HG02571 (cell line): ENCODE data around the gene CEP164.
"Not testable (repeated sequence)": the region's sequence is repeated elsewhere in the genome, so short reads cannot be mapped to it uniquely, and the experiment has no call there.

ENCODE experiments used
- ATAC-seq: cut with Tn5 transposase; IDR thresholded peaks from one replicate; pipeline ENCODE4 v1.9.1; 2021; ENCODE audit warnings: mild to moderate bottlenecking, moderate library complexity; ENCODE audit not compliant: unreplicated experiment

Gene CEP164

DNA sequence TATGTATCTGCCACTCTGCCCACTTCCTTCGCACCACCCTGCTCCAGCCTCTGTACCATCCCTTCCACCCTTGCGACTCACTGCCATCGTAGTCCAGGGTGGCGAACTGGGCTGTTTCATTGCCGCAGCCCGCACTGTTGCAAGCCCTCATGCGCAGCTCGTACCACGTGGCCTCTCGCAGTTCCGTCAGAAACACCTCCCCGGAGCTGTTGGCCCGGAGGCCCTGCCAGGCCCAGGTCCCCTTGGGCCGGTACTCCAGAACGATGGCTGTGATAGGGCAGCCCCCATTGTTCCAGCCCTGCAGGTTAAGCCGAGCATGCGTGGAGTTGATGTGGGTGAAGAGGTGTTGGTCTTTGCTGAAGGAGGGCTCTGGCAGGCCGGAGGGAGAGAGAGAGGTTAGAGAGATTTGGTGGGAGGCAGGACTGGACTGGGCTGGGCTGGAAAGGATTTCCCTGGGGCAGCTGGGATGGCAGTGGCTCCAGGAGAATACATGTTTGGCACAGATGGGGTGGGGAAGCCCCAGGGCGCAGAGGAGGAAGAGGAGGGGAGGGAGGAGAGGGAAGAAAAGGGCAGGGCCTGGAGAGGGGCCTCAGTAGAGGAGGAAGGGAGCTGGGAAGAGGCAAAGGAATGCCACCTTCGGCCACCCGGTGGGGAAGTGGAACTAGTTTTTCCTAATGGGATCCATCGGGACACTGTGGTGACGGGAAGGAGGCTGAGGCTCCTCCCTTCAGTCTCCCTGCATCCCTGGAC is 109.6 kb downstream of the CEP164 start:
- ATAC-seq = no peak

DNA sequence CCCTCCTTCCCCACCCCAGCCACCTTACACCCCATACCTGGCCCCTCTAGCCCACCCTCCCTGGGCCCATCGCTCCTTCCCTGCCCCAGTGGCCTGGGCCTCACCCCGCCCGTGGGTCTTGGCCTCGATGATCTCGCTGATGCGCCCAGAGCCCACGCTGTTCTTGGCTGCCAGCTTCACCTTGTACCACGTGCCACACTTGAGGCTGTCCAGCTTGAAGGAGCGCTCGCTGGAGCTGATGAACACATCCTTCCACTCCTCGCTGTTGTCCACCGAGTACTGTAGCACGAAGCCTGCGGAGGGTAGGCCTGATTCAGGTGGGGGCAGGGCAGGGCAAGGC is 110.1 kb downstream of the CEP164 start:
- no peak for ATAC-seq

DNA sequence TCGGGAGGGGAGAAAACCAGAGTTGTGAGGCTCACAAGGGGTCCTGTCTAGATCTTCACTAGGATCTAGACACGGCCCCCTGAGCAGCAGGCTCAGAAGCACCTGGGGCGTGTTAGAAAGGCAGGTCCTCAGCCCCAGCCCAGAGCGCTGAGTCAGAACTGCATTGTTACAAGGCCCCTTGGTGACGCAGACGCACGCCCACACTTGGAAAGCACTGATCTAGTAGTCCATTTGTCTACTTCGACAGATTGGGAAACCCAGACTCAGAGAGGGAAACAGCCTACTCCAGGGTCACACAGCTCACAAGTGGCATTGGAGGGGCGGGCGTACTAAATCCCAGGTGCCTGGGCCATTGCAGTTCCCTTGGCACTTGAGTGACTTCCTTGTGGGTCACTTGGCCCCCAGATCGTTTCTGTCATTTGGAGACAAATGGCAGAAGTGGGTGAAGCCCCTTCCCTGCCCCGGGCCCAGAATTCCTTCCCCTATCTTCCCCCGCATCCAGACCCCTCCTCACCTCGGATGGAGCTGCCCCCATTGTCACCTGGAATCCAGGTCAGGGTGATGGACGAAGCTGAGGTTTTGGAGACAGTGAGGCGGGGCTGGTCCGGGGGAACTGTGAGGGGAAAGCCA is 110.8 kb downstream of the CEP164 start:
- no peak for ATAC-seq

DNA sequence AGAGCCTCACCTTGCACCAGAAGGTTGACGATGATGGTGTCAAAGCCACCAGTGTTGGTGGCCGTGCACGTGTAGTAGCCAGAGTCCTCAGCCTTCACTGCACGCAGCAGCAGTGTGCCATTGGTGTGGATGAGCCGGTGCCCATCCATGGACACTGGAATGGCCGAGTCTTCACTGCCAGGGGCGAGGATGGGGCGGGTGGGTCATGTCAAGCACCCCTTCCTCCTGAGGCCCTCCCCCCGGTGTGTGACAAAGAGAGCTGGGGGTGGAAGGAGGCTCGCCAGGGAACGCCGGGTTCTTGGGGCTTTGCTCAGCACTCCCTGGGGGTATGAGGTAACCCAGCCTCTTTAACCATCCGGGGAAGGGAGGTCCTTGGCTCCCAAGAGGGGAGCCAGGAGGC is 111.6 kb downstream of the CEP164 start:
- ATAC-seq = no peak

GRCh38 chr11:117440258-117440657 is 112.6 kb downstream of the CEP164 start:
- no peak for ATAC-seq

DNA sequence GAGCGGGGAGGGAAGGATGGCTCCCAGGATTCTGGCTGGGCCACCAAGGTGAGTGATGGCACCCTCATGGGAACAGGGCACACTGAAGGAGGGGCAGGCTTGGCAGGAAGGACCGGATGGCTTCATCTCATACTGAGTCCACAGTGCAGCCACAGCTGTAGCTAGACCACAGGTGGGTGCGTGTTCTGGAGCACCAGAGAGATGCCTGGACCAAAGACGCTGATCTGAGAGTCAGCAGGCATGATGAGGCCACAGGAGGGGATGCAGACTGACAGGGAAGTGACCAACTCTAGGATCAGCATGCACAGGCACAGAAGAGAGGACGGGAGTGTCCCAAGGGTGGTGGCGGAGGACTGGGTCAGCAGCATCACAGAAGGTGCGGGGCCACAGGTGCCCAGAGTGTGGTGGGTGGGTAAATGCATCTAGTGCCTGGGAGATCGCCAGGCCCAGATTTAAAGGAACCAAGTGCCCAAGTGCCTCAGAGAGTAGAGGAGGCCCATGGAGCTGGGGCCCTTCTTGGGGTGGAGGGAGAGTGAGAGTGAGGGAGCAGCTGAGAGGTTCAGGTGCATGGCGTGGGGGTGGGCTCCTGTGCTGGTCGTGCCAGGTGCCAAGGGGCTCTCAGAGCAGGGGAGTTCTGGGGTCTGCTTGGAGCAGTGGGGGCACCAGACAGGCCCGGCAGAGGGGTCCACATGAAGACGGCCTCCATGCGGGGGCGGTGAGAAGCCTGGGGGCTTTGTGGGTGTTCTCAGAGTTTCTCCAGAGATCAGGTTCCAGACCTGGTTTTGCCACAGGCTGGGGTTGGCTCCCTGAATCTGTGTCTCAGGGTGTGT is 113.7 kb downstream of the CEP164 start:
- ATAC-seq = no peak

DNA sequence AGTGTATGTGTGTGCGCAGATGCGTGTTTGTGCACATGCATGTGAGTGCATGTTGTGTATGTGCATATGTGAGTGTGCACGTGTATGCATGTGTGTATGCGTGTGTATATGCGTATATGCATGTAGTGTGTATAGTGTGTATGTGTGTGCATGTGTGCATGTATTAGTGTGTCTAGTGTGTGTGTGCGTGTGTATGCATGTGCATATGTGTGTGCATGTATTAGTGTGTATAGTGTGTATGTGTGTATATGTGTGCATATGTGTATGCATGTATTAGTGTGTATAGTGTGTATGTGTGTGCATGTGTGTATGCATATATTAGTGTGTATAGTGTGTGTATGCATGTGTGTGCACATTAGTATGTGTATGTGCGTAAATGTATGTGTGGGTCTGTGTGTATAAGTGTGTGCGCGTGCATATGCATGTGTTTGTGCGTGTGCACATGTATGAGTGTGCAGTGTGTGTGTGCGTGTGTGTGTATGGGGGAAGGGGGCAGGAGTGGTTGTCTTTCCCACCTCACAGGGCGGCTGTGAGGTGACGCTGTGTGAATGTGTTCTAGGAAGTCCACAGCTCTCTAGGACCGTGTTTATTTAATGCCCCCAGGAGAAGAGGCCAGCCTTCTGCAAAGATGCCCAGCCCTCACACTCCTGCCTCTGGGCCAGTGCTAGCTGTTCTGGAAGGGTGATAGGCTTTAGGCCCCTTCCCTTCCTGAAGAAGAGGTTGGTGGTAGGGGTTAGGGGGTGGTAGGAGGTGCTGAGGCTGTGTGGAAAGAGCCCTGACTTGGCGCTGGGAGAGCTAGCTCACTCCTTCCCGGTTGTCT is 114.6 kb downstream of the CEP164 start:
- no peak for ATAC-seq

- ATAC-seq = no peak
Observed at GRCh38 chr11:117442869-117443239, 115.2 kb downstream of the CEP164 start.

DNA sequence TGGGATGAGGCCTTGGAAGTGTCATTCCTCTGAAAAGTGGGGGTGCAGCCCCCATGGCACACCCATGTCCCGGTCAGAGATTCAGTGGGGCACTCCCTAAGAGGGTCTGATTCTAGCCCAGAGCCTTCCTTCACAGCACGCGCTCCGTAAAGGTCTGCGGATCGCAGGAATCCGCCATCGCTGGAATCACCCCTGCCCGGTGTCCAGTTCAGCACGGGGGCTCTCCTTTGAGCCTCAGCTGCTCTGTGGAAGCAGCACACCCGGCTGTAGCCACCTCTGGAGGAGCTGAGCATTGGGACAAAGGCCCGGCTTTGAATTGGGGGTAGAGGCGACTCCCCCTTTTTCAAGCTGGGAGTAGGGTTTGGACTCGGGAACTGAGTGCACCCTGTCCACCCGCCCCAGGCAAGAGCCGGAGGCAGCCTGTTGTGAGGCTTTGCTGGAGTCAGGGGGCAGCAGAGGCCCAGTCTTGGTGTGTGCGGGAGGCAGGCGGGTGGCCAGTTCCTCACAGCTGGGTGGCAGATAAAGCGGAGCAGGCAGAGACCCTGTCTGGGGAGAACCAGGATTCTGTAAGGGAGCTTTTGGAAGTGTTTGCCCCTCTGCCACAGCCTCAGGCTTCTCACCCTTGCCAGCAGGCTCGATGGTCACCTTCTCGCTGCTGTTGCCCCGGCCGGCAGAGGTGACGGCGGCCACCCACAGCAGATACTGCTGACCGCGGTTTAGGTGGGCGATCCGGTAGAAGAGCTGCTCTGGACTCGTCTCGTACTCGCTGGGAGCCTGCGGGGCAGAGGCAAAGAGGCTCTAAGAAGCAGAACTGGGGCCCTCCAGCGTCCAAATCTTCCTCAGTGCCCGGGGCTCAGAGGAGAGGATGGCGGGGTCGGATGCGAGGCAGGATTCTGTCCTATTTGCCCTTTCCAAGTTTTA is 115.9 kb downstream of the CEP164 start:
- ATAC-seq = no peak

DNA sequence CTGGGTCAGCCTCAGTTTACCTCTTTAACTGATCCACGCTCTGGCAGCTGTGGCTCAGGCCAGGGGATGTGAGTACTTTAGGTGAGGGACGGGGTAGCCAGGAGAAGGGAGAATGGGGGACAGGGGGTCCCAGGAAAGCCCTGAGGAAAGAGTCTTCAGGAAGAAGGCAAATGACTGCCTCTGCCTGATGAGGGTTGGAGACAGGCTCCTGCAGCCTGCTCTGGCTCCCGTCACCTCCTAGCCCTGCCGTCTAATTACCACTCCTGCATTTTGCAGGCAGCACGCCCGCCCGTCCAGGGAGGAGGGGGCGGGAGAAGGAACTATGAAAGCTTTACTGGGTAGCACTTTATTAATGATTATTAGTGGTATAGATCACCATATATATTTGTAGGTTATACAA is 116.6 kb downstream of the CEP164 start:
- no peak for ATAC-seq

- ATAC-seq = no peak
Observed at GRCh38 chr11:117444711-117445658, 117.3 kb downstream of the CEP164 start.

DNA sequence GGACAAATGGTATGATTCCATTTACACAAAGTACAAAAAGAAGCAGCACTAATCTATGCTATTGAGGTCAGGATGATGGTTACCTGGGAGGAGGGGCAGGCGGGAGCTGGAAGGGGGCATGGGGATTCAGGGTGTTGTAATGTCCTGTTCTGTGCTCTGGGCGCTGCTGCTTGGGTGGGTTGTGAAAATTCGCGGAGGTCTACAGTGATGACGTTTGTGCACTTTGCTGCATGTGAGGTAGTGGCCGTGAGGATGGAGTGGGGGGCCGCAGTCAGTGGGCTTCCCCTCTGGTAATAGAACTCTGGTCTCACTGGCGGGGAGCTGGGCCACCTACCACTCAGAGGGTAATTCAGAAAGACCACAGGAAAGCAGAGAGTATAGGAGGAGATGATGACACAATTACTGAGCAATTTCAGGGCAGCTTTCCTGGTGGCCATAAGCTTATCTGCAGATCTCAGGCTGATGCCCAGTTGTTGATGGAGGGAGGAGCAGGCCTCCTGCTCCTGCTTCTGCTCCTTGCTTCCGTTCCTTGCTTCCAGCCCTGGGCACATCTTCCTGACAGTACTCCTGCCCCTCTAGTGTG is 121.5 kb downstream of the CEP164 start:
- no peak for ATAC-seq

DNA sequence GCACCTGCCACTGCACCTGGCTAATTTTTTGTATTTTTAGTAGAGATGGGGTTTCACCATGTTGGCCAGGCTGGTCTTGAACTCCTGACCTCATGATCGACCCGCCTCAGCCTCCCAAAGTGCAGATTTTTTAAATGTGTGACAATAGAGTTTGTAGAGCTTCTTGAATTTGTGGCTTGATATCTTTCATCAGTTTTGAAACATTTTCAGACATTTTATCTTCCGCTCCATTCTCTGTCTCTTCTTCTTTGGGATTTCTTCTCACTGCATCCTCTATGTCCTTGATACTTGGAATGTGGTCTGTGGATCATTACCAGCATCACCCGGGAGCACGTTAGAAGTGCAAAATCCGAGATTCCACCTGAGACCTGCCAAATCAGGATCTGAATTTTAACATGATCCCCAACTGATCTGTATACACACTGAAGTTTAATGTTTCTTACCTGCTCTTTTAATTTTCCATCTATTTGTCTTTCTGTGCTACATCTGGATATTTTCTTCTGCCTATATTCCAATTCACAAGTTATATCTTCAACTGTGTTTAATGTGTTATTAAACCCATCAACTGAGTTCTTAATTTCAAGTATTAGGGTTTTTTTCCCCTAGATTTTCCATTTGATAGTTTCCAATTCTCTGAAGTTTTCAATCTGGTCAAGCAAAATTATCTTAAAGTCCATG is 126.4 kb downstream of the CEP164 start:
- no peak for ATAC-seq

DNA sequence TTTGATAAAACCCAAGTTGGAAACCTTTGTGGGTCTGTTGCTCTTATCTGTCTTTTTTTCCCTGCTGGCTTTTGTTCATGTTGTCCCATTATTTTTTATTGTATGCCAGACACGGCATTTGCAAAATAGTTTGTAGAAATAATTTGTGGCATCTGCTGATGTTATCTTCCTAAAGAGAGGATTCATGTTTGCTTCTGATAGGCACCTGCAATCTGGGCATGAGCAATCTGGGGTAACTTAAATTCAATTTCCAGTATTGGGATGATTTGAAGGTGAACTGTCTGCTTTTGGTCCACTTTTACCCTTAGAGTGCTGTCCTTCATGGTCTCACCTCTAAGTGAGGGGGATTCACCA is 126.9 kb downstream of the CEP164 start:
- no peak for ATAC-seq

DNA sequence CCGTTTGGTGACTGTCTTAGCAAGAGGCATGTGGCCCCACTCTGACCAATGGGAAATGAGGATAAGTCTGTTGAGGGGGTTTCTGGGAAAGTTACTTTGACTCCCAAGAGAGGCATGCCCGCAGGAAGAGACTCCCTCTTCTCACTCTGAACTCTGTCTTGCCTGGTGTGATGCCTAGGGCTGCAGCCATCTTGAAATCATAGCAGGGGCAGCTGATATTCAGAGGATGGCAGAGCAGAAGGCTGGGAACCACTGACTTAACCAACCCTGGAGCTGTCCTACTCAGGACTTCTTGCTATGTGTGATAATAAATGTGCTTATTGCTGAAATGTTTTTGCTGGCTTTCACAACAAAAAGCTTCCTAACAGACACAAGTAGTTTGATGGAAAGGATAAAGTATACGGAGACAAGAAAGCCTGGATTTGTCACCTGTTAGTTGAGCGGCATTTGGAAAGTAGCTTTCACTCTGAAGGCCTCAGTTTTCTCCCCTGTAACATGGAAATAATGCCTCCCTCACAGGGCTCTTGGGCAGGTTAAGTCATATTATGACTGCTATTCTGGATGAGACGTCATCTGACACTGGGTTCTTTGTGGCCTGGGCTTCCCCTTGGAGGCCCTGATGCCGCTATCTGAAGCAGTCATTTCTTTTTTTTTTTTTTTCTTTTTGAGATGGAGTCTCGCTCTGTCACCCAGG is 128.5 kb downstream of the CEP164 start:
- ATAC-seq = no peak

GRCh38 chr11:117456721-117457029 is 129.0 kb downstream of the CEP164 start:
- ATAC-seq = not testable (repeated sequence)

- ATAC-seq = no peak
Observed at GRCh38 chr11:117457031-117457785, 129.6 kb downstream of the CEP164 start.
